OCI-LY1 (cell line): ENCODE results near the gene RECQL5.

ENCODE experiments used
- H2AFZ ChIP-seq: fragments of 200-600 bp; sonication (generic), shearing (Covaris generic); 2 replicates; pipeline ENCODE4 v1.6.0; 2014; ENCODE audit warnings: antibody characterized with exemption, mild to moderate bottlenecking, low read length
- H3F3A ChIP-seq: fragments of 200-600 bp; sonication (generic), shearing (Covaris generic); 2 replicates; pipeline ENCODE4 v1.6.0; 2014; ENCODE audit warnings: mild to moderate bottlenecking, antibody characterized with exemption, low read length, moderate library complexity; ENCODE audit not compliant: insufficient read depth
- H3K27ac ChIP-seq: fragments of 200-600 bp; sonication (generic); 2 replicates; pipeline ENCODE4 v1.5.1; 2014; ENCODE audit warnings: low read length, mixed run types, mild to moderate bottlenecking, low read depth; ENCODE audit not compliant: poor library complexity, severe bottlenecking
- H3K27me3 ChIP-seq: fragments of 200-600 bp; sonication (generic); 2 replicates; pipeline ENCODE4 v1.6.0; 2014; ENCODE audit warnings: antibody characterized with exemption, mild to moderate bottlenecking, low read length, moderate library complexity; ENCODE audit not compliant: insufficient read depth
- H3K36me3 ChIP-seq: fragments of 200-600 bp; sonication (generic); 2 replicates; pipeline ENCODE4 v1.6.1; 2014; ENCODE audit warnings: mild to moderate bottlenecking, antibody characterized with exemption, low read length, moderate library complexity, mixed read lengths; ENCODE audit not compliant: insufficient read depth
- H3K4me1 ChIP-seq: fragments of 200-600 bp; sonication (generic); 2 replicates; pipeline ENCODE4 v1.5.1; 2014; ENCODE audit warnings: mild to moderate bottlenecking, low read length, moderate library complexity; ENCODE audit not compliant: insufficient read depth, severe bottlenecking
- H3K4me2 ChIP-seq: fragments of 200-600 bp; sonication (generic), shearing (Covaris generic); 2 replicates; pipeline ENCODE4 v1.6.1; 2014; ENCODE audit warnings: low read length
- H3K4me3 ChIP-seq: fragments of 200-600 bp; sonication (generic); 2 replicates; pipeline ENCODE4 v1.5.1; 2014; ENCODE audit warnings: low read length, low read depth, mild to moderate bottlenecking, mixed read lengths; ENCODE audit not compliant: poor library complexity, severe bottlenecking
- H3K79me2 ChIP-seq: fragments of 200-600 bp; shearing (Covaris generic); 2 replicates; pipeline ENCODE4 v1.6.1; 2016; ENCODE audit warnings: mixed run types, low read length, mixed read lengths; ENCODE audit not compliant: insufficient read depth
- H3K9ac ChIP-seq: fragments of 200-600 bp; sonication (generic), shearing (Covaris generic); 2 replicates; pipeline ENCODE4 v1.6.1; 2014; ENCODE audit warnings: mild to moderate bottlenecking, low read length, mixed read lengths
- H3K9me2 ChIP-seq: fragments of 200-600 bp; sonication (generic), shearing (Covaris generic); 2 replicates; pipeline ENCODE4 v1.6.1; 2014; ENCODE audit warnings: low read depth, mild to moderate bottlenecking, low read length, mixed read lengths
- H3K9me3 ChIP-seq: fragments of 200-600 bp; shearing (Covaris generic); 2 replicates; pipeline ENCODE4 v1.6.1; 2014; ENCODE audit warnings: low read length, mixed read lengths
- H4K20me1 ChIP-seq: fragments of 200-600 bp; sonication (generic), shearing (Covaris generic); 2 replicates; pipeline ENCODE4 v1.6.0; 2016; ENCODE audit warnings: mild to moderate bottlenecking, low read length; ENCODE audit not compliant: insufficient read depth
- EZH2 ChIP-seq: fragments of 200-600 bp; sonication (generic), shearing (Covaris generic); IDR thresholded peaks from 2 replicates; pipeline ENCODE4 v1.8.0; 2017; ENCODE audit warnings: borderline replicate concordance, mixed run types, mild to moderate bottlenecking, antibody characterized with exemption, low read length, moderate library complexity, mixed read lengths
- TF ChIP-seq, protein P1 (sequence below): fragments of 200-600 bp; sonication (generic), shearing (Covaris generic); IDR thresholded peaks from 2 replicates; pipeline ENCODE4 v1.5.1; 2017; ENCODE audit warnings: mild to moderate bottlenecking, antibody characterized with exemption, low read length, moderate library complexity, mixed read lengths

RECQL5 gene

GRCh38 chr17:75635610-75636202 lies 31.2 kb downstream of the RECQL5 start:
- H3F3A ChIP-seq: no peaks in the 10 kb centered on the region
- H3K27me3 ChIP-seq: no peaks in the 10 kb centered on the region
- no peaks in the 10 kb centered on the region for H3K4me1 ChIP-seq
- no peaks in the 10 kb centered on the region for H3K9me2 ChIP-seq
- H2AFZ ChIP-seq: no peak overlapping the region
- TF ChIP-seq, protein P1, sequence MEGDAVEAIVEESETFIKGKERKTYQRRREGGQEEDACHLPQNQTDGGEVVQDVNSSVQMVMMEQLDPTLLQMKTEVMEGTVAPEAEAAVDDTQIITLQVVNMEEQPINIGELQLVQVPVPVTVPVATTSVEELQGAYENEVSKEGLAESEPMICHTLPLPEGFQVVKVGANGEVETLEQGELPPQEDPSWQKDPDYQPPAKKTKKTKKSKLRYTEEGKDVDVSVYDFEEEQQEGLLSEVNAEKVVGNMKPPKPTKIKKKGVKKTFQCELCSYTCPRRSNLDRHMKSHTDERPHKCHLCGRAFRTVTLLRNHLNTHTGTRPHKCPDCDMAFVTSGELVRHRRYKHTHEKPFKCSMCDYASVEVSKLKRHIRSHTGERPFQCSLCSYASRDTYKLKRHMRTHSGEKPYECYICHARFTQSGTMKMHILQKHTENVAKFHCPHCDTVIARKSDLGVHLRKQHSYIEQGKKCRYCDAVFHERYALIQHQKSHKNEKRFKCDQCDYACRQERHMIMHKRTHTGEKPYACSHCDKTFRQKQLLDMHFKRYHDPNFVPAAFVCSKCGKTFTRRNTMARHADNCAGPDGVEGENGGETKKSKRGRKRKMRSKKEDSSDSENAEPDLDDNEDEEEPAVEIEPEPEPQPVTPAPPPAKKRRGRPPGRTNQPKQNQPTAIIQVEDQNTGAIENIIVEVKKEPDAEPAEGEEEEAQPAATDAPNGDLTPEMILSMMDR: no peak
- TF ChIP-seq EZH2: no peak
- no peaks in the 10 kb centered on the region for H3K9me3 ChIP-seq
- no peak overlapping the region for H3K27ac ChIP-seq
- H3K4me3 ChIP-seq: no peak overlapping the region
- H4K20me1 ChIP-seq: no peaks in the 10 kb centered on the region
- H3K36me3 ChIP-seq: peaks cover 11% of the 10 kb centered on the region; the same call in 1 of the 2 replicates
- no peak overlapping the region for H3K9ac ChIP-seq
- no peaks in the 10 kb centered on the region for H3K79me2 ChIP-seq
- no peak overlapping the region for H3K4me2 ChIP-seq

GRCh38 chr17:75634754-75635609 lies 32.0 kb downstream of the RECQL5 start:
- H3K4me2 ChIP-seq: no peak overlapping the region
- no peak overlapping the region for H2AFZ ChIP-seq
- H3K9ac ChIP-seq: no peak overlapping the region
- no peaks in the 10 kb centered on the region for H4K20me1 ChIP-seq
- H3K27ac ChIP-seq: no peak overlapping the region
- TF ChIP-seq, protein P1: no peak
- TF ChIP-seq EZH2: no peak
- H3K9me2 ChIP-seq: no peaks in the 10 kb centered on the region
- H3K4me3 ChIP-seq: no peak overlapping the region
- H3K9me3 ChIP-seq: no peaks in the 10 kb centered on the region
- H3K36me3 ChIP-seq: peaks cover 16% of the 10 kb centered on the region; the same call in 1 of the 2 replicates
- no peaks in the 10 kb centered on the region for H3K79me2 ChIP-seq
- no peaks in the 10 kb centered on the region for H3K4me1 ChIP-seq
- no peaks in the 10 kb centered on the region for H3K27me3 ChIP-seq
- no peaks in the 10 kb centered on the region for H3F3A ChIP-seq

DNA sequence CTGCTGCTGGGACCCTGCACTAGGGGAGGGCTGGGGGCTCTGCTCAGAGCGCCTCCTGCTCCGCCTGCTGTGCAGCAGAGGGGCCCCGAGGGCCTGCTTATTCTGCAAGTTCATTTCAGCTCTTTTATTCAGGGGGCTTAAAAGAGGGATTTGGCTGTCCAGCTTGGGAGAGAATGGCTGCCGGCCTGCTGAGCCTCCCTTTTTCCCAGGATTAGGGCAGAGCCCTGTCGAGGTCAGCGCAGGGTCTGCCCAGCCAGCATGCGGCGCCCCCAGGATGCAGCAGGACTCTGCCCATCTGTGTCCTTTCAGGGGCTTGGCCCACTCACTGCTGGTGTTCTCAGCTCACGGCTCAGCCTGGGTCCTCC lies 32.6 kb downstream of the RECQL5 start:
- TF ChIP-seq, protein P1: no peak
- TF ChIP-seq EZH2: no peak
- Histone ChIP-seq H3K79me2 (no peaks in the 10 kb centered on the region), H4K20me1 (no peaks in the 10 kb centered on the region), H3K9ac (no peak overlapping the region), H3K4me3 (no peak overlapping the region), H3K9me3 (no peaks in the 10 kb centered on the region), H2AFZ (no peak overlapping the region), H3F3A (no peaks in the 10 kb centered on the region), H3K4me1 (no peaks in the 10 kb centered on the region), H3K4me2 (no peak overlapping the region), H3K27me3 (no peaks in the 10 kb centered on the region), H3K9me2 (no peaks in the 10 kb centered on the region), H3K36me3 (peaks cover 16% of the 10 kb centered on the region; the same call in 1 of the 2 replicates), H3K27ac (no peak overlapping the region)
